Measurements from ENCODE around the gene PPM1B.
"Not testable (repeated sequence)": the region's sequence is repeated elsewhere in the genome, so short reads cannot be mapped to it uniquely, and the experiment has no call there.

Gene PPM1B

GRCh38 chr2:44163777-44164176, 4.9 kb upstream of the PPM1B start:
- no peak for DNase-seq (ENCODE audit: low read depth)

- DNase-seq (ENCODE audit: low read depth), result no peak
Observed at GRCh38 chr2:44164617-44165016, 4.1 kb upstream of the PPM1B start.

- no peak for DNase-seq (ENCODE audit: low read depth)
Observed at GRCh38 chr2:44166096-44166495, 2.6 kb upstream of the PPM1B start.

- no peak for DNase-seq (ENCODE audit: low read depth)
Observed at GRCh38 chr2:44167311-44167907, 1.3 kb upstream of the PPM1B start.

GRCh38 chr2:44167908-44168680, 581 bp upstream of the PPM1B start:
- peak; percentile 96 for DNase-seq (ENCODE audit: low read depth)

- DNase-seq (ENCODE audit: low read depth), result peak; percentile 24
Observed at GRCh38 chr2:44169155-44169898, 652 bp downstream of the PPM1B start.

GRCh38 chr2:44170311-44170717, 1.6 kb downstream of the PPM1B start:
- no peak for DNase-seq (ENCODE audit: low read depth)

- no peak for DNase-seq (ENCODE audit: low read depth)
Observed at GRCh38 chr2:44171018-44171417, 2.3 kb downstream of the PPM1B start.

GRCh38 chr2:44171442-44171841, 2.8 kb downstream of the PPM1B start:
- not testable (repeated sequence) for DNase-seq (ENCODE audit: low read depth)

GRCh38 chr2:44172576-44172975, 3.9 kb downstream of the PPM1B start:
- DNase-seq (ENCODE audit: low read depth), result no peak

- no peak for DNase-seq (ENCODE audit: low read depth)
Observed at GRCh38 chr2:44178950-44179349, 10.3 kb downstream of the PPM1B start.

GRCh38 chr2:44181648-44182047, 13.0 kb downstream of the PPM1B start:
- DNase-seq (ENCODE audit: low read depth), result no peak

GRCh38 chr2:44184106-44184505, 15.4 kb downstream of the PPM1B start:
- no peak for DNase-seq (ENCODE audit: low read depth)

GRCh38 chr2:44186810-44187209, 18.1 kb downstream of the PPM1B start:
- DNase-seq (ENCODE audit: low read depth), result no peak

GRCh38 chr2:44187251-44187650, 18.6 kb downstream of the PPM1B start:
- no peak for DNase-seq (ENCODE audit: low read depth)

GRCh38 chr2:44188696-44189095, 20.0 kb downstream of the PPM1B start:
- no peak for DNase-seq (ENCODE audit: low read depth)

GRCh38 chr2:44189104-44189503, 20.4 kb downstream of the PPM1B start:
- no peak for DNase-seq (ENCODE audit: low read depth)

- DNase-seq (ENCODE audit: low read depth), result no peak
Observed at GRCh38 chr2:44190526-44190925, 21.9 kb downstream of the PPM1B start.

GRCh38 chr2:44191739-44192138, 23.1 kb downstream of the PPM1B start:
- no peak for DNase-seq (ENCODE audit: low read depth)

- DNase-seq (ENCODE audit: low read depth), result no peak
Observed at GRCh38 chr2:44192646-44193045, 24.0 kb downstream of the PPM1B start.

GRCh38 chr2:44195714-44196113, 27.0 kb downstream of the PPM1B start:
- no peak for DNase-seq (ENCODE audit: low read depth)

- no peak for DNase-seq (ENCODE audit: low read depth)
Observed at GRCh38 chr2:44197816-44198215, 29.1 kb downstream of the PPM1B start.

GRCh38 chr2:44200011-44200410, 31.3 kb downstream of the PPM1B start:
- DNase-seq (ENCODE audit: low read depth), result no peak

All from T follicular helper cell (primary cell).